Measurements from ENCODE around the gene HARS1.
"Not testable (repeated sequence)": the region's sequence is repeated elsewhere in the genome, so short reads cannot be mapped to it uniquely, and the experiment has no call there.

The HARS1 gene

GRCh38 chr5:140632366-140633020 is 58.7 kb downstream of the HARS1 start:
- no peak for FAIRE-seq

- no peak for FAIRE-seq
These were observed 59.3 kb downstream of the HARS1 start for GRCh38 chr5:140631831-140632365.

- no peak for FAIRE-seq
These were observed 60.1 kb downstream of the HARS1 start for GRCh38 chr5:140631036-140631417.

- no peak for FAIRE-seq
These were observed 60.7 kb downstream of the HARS1 start for GRCh38 chr5:140630292-140631035.

- no peak for FAIRE-seq
These were observed 62.5 kb downstream of the HARS1 start for GRCh38 chr5:140628711-140629110.

GRCh38 chr5:140627972-140628371 is 63.2 kb downstream of the HARS1 start:
- FAIRE-seq, result no peak

GRCh38 chr5:140624886-140625285 is 66.3 kb downstream of the HARS1 start:
- not testable (repeated sequence) for FAIRE-seq

Measured in endometrium (tissue), 2 donors.